GM12874 (cell line): ENCODE results near the gene PDE4B.

Source experiments
- CTCF ChIP-seq: IDR thresholded peaks from 2 replicates; pipeline ENCODE4 v1.5.1; 2011; ENCODE audit warnings: low read depth, mild to moderate bottlenecking, control low read depth, low read length, moderate library complexity; ENCODE audit not compliant: insufficient read depth

PDE4B gene

GRCh38 chr1:65939636-65940035 is 146.9 kb downstream of the PDE4B start:
- no peak for TF ChIP-seq CTCF

GRCh38 chr1:65940126-65940525 is 147.4 kb downstream of the PDE4B start:
- no peak for TF ChIP-seq CTCF

- TF ChIP-seq CTCF = no peak
Observed at GRCh38 chr1:65942476-65942875, 149.8 kb downstream of the PDE4B start.

- no peak for TF ChIP-seq CTCF
Observed at GRCh38 chr1:65946376-65946775, 153.7 kb downstream of the PDE4B start.

GRCh38 chr1:65946960-65947359 is 154.3 kb downstream of the PDE4B start:
- no peak for TF ChIP-seq CTCF

GRCh38 chr1:65948609-65949229 is 156.0 kb downstream of the PDE4B start:
- no peak for TF ChIP-seq CTCF

GRCh38 chr1:65949230-65949626 is 156.5 kb downstream of the PDE4B start:
- no peak for TF ChIP-seq CTCF

- no peak for TF ChIP-seq CTCF
Observed at GRCh38 chr1:65949933-65950332, 157.2 kb downstream of the PDE4B start.
